Coronary artery (tissue), 2 donors: ENCODE measurements around the gene MUC7.

ENCODE experiments used
- DNase-seq: peaks from one replicate; pipeline ENCODE4 v3.0.0-alpha.2; 2017; ENCODE audit warnings: low spot score
- H3K27ac ChIP-seq, 2 donors: fragments of 200-600 bp; sonication (generic); one replicate each; pipeline ENCODE4 v1.5.1; 2016 to 2019
- H3K4me3 ChIP-seq: fragments of 200-600 bp; sonication (generic); 2 replicates; pipeline ENCODE4 v1.5.1; 2016; ENCODE audit warnings: mild to moderate bottlenecking, moderate library complexity
- CTCF ChIP-seq: fragments of 200-600 bp; sonication (generic); IDR thresholded peaks from one replicate; pipeline ENCODE4 v1.5.1; 2019; ENCODE audit warnings: antibody characterized with exemption

The MUC7 gene

GRCh38 chr4:70508801-70509200 is 36.8 kb downstream of the MUC7 start:
- no peak for TF ChIP-seq CTCF
- no peak for DNase-seq

GRCh38 chr4:70511365-70511764 is 39.4 kb downstream of the MUC7 start:
- no peak for DNase-seq
- no peak overlapping the region for H3K27ac ChIP-seq
- no peak for TF ChIP-seq CTCF
- no peak overlapping the region for H3K4me3 ChIP-seq

More at GRCh38 chr4:70508801-70509200, 36.8 kb downstream of the MUC7 start:
- no peak overlapping the region for H3K4me3 ChIP-seq
- H3K27ac ChIP-seq = no peak overlapping the region

GRCh38 chr4:70515367-70516250 is 43.6 kb downstream of the MUC7 start:
- no peak overlapping the region for H3K4me3 ChIP-seq
- DNase-seq = no peak
- no peak overlapping the region for H3K27ac ChIP-seq
- TF ChIP-seq CTCF = no peak

DNA sequence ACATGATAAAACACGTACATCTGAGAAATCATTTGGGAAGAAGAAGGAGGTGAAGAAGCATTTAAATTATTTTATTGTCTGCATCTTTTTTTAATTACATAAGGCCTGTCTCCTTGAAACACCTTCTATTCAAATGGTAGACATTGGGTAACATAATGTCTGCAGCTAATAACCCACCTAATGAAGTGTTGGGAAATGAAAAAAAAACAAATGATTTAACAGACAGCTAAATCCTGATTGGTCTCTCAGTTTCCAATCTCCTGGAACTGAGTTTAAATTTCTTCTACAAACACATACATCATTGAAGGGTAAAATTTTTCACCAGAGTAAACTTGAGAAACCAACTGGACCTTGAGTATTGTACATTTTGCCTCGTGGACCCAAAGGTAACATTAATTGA is 46.3 kb downstream of the MUC7 start, which contains the start of gene AMTN:
Gene AMTN (plus strand): TSS at position 301 of the 400 bp plus-strand sequence. CDS start 209 bp downstream, outside the sequence.
- no peak for DNase-seq
- no peak within 1 kb of the TSS for H3K27ac ChIP-seq
- TF ChIP-seq CTCF = no peak
- no peak within 1 kb of the TSS for H3K4me3 ChIP-seq

- Histone ChIP-seq H3K27ac (no peak overlapping the region), H3K4me3 (no peak overlapping the region)
- DNase-seq = no peak
- no peak for TF ChIP-seq CTCF
Observed at GRCh38 chr4:70518716-70519115, 46.7 kb downstream of the MUC7 start.

DNA sequence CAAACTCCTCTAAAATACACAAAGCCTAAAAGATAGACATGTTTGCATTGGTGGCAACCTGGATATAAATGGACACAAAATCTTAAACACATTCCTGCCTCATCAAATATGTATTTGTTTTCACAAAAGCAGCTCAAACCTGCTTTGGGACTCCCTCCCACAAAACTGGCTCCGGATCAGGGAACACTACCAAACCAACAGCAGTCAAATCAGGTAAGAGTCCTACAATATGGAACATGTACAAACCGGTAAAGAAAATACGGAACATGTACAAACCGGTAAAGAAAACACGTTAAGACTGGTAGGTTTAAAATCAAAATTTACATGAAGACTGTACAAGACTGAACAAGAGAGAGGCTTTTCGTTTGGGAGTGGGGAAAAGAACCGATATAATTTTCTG is 50.6 kb downstream of the MUC7 start:
- DNase-seq = no peak
- H3K4me3 ChIP-seq = no peak overlapping the region
- H3K27ac ChIP-seq = no peak overlapping the region
- no peak for TF ChIP-seq CTCF

DNA sequence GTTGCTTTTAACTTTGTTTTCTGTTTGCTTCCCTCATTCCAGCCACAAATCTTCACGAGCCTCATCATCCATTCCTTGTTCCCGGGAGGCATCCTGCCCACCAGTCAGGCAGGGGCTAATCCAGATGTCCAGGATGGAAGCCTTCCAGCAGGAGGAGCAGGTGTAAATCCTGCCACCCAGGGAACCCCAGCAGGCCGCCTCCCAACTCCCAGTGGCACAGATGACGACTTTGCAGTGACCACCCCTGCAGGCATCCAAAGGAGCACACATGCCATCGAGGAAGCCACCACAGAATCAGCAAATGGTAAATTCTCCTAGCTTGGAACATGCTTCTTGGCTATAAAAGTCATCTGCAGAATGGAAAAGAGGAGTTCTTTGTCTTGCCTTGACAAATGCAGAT is 59.0 kb downstream of the MUC7 start:
- Histone ChIP-seq H3K27ac (no peak overlapping the region), H3K4me3 (no peak overlapping the region)
- DNase-seq = no peak
- TF ChIP-seq CTCF = no peak
